ENCODE measurements around the gene ZPR1. TPM values are rescaled to one million over a fixed set of nuclear protein-coding genes. Genes with fewer than 3 reads are reported as not detected.

The ZPR1 gene
- total and polyA plus RNA-seq, 12 donors: 5.5 to 44.7 (median 22.6) TPM

DNA sequence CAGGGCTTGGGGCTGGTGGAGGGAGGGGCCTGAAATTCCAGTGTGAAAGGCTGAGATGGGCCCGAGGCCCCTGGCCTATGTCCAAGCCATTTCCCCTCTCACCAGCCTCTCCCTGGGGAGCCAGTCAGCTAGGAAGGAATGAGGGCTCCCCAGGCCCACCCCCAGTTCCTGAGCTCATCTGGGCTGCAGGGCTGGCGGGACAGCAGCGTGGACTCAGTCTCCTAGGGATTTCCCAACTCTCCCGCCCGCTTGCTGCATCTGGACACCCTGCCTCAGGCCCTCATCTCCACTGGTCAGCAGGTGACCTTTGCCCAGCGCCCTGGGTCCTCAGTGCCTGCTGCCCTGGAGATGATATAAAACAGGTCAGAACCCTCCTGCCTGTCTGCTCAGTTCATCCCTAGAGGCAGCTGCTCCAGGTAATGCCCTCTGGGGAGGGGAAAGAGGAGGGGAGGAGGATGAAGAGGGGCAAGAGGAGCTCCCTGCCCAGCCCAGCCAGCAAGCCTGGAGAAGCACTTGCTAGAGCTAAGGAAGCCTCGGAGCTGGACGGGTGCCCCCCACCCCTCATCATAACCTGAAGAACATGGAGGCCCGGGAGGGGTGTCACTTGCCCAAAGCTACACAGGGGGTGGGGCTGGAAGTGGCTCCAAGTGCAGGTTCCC, 41.8 kb upstream of the ZPR1 start, which contains the start of gene APOC3:
Gene APOC3, plus strand, starts transcription at position 383 of the 659 bp plus-strand sequence. CDS start 676 bp downstream, outside the sequence.
- no peak within 1 kb of the TSS for H3K27ac ChIP-seq
- DNase-seq: no peak
- no peak within 1 kb of the TSS for H3K4me3 ChIP-seq
- no peaks in the 10 kb centered on the region for H3K36me3 ChIP-seq
- TF ChIP-seq, protein P1, sequence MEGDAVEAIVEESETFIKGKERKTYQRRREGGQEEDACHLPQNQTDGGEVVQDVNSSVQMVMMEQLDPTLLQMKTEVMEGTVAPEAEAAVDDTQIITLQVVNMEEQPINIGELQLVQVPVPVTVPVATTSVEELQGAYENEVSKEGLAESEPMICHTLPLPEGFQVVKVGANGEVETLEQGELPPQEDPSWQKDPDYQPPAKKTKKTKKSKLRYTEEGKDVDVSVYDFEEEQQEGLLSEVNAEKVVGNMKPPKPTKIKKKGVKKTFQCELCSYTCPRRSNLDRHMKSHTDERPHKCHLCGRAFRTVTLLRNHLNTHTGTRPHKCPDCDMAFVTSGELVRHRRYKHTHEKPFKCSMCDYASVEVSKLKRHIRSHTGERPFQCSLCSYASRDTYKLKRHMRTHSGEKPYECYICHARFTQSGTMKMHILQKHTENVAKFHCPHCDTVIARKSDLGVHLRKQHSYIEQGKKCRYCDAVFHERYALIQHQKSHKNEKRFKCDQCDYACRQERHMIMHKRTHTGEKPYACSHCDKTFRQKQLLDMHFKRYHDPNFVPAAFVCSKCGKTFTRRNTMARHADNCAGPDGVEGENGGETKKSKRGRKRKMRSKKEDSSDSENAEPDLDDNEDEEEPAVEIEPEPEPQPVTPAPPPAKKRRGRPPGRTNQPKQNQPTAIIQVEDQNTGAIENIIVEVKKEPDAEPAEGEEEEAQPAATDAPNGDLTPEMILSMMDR (IDR thresholded peaks at IDR 0.05): no peak
- H3K27me3 ChIP-seq: no peaks in the 10 kb centered on the region
- peak in 1 of 8 donors; percentile 7 for ATAC-seq
- intact Hi-C loops (cut with DNase I): loop anchor here in 1 of 10 donors (5.0 kb wide), 1 partner anchor 37 kb away; the partner anchor contains the start of gene APOA5
- no peaks in the 10 kb centered on the region for H3K9me3 ChIP-seq
- peaks cover 0 to 6% (median 2%) of the 10 kb centered on the region in 9 donors for H3K4me1 ChIP-seq
- 68 to 75% methylated on average over 9 of the region's 9 CpGs for WGBS, 2 donors

- DNase-seq (no peak), ATAC-seq (no peak)
- no peak overlapping the region for H3K4me3 ChIP-seq
- TF ChIP-seq, protein P1 (IDR thresholded peaks at IDR 0.05): no peak
- H3K27ac ChIP-seq: no peak overlapping the region
- no peaks in the 10 kb centered on the region for H3K9me3 ChIP-seq
- intact Hi-C loops (cut with DNase I): no loop called here
- peaks cover 0 to 3% (median 0%) of the 10 kb centered on the region in 9 donors for H3K4me1 ChIP-seq
- H3K27me3 ChIP-seq: no peaks in the 10 kb centered on the region
- 65 to 72% methylated on average over 16 of the region's 16 CpGs for whole genome bisulfite sequencing, 2 donors
- H3K36me3 ChIP-seq: no peaks in the 10 kb centered on the region
Observed at GRCh38 chr11:116828632-116829524, 41.1 kb upstream of the ZPR1 start.

GRCh38 chr11:116827461-116827860, 39.6 kb upstream of the ZPR1 start:
- no peak for DNase-seq

More at GRCh38 chr11:116827461-116827860, 39.6 kb upstream of the ZPR1 start:
- intact Hi-C loops (cut with DNase I): loop anchor here in 1 of 10 donors (1.0 kb wide), 1 partner anchor 17 kb away; no protein-coding TSS in a partner anchor
- WGBS, 2 donors: 94 to 96% methylated on average over 6 of the region's 6 CpGs
- Histone ChIP-seq H3K36me3 (no peaks in the 10 kb centered on the region), H3K9me3 (no peaks in the 10 kb centered on the region), H3K27ac (no peak overlapping the region), H3K27me3 (no peaks in the 10 kb centered on the region), H3K4me3 (no peak overlapping the region), H3K4me1 (peaks cover 0 to 3% (median 0%) of the 10 kb centered on the region in 9 donors)
- no peak for ATAC-seq
- TF ChIP-seq, protein P1 (IDR thresholded peaks at IDR 0.05): no peak

Data from heart right ventricle (tissue), 16 donors.